ENCODE results near the gene ACCS. TPM values are rescaled to one million over a fixed set of nuclear protein-coding genes. Genes with fewer than 3 reads are reported as not detected.

Gene ACCS
- total and polyA plus RNA-seq, 2 donors from 2014 or later = 11.4 to 39.0 TPM

DNA sequence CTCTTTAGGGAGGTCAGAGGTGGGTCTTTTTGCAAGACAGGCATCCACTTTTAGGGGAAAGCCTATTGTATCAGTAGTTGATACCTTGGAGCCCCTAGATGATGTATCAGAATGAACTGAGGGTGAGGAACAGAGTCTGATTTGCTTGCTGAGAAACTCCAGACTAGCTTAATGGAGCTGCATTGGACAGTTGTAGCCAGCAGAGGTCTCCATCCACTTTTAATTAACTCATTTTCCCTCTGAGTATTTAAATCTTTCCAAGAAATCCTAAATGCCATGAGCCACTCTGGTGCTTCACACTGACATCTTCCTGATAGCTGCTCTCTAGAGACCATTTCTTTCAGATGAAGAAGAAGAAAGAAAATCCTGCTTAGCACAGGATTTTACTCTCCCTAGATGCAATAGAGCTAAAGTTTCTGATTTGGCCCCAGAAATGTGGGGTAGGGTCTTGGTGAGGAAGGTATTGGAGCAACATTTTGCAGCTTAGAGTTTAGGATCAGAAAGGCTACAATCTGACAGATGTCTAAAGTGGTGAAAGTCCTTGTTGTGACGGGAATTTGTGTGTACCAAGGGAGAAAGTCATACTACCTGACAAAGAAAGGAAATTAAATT, 67.4 kb downstream of the ACCS start:
- H3K36me3 ChIP-seq (ENCODE audit: control insufficient read depth in 2 of 3, insufficient read depth in 3 of 3, low read length in 3 of 3) = peaks cover 0 to 14% (median 6%) of the 10 kb centered on the region in 3 donors
- no peaks in the 10 kb centered on the region for H3K27me3 ChIP-seq (ENCODE audit: control insufficient read depth, insufficient read depth, low read length)
- H3K4me1 ChIP-seq (ENCODE audit: control insufficient read depth in 2 of 3, insufficient read depth in 2 of 3, low read depth in 1 of 3, low read length in 3 of 3) = peaks cover 0 to 8% (median 7%) of the 10 kb centered on the region in 3 donors
- intact Hi-C loops (cut with DNase I) = no loop called here
- no peak overlapping the region for H3K4me3 ChIP-seq (ENCODE audit: low read length in 3 of 3)
- DNase-seq = peak in 3 of 5 donors; percentile 43 to 72 (median 70)
- H3K27ac ChIP-seq (ENCODE audit: low read depth in 2 of 2, low read length in 2 of 2) = no peak overlapping the region
- FAIRE-seq = no peak
- no peaks in the 10 kb centered on the region for H3K9me3 ChIP-seq (ENCODE audit: control insufficient read depth in 2 of 3, insufficient read depth in 1 of 3, low read length in 3 of 3)
- peak overlapping the region in 1 of 3 donors; percentile 14 for H3K9ac ChIP-seq (ENCODE audit: low read length in 3 of 3)
- TF ChIP-seq, protein P1, sequence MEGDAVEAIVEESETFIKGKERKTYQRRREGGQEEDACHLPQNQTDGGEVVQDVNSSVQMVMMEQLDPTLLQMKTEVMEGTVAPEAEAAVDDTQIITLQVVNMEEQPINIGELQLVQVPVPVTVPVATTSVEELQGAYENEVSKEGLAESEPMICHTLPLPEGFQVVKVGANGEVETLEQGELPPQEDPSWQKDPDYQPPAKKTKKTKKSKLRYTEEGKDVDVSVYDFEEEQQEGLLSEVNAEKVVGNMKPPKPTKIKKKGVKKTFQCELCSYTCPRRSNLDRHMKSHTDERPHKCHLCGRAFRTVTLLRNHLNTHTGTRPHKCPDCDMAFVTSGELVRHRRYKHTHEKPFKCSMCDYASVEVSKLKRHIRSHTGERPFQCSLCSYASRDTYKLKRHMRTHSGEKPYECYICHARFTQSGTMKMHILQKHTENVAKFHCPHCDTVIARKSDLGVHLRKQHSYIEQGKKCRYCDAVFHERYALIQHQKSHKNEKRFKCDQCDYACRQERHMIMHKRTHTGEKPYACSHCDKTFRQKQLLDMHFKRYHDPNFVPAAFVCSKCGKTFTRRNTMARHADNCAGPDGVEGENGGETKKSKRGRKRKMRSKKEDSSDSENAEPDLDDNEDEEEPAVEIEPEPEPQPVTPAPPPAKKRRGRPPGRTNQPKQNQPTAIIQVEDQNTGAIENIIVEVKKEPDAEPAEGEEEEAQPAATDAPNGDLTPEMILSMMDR (IDR thresholded peaks at IDR 0.05; ENCODE audit: borderline replicate concordance, extremely low read depth, insufficient read depth) = peak; percentile 58

Other genes with a start within 250 kb of the ACCS start
- gene ALKBH3, start 185.4 kb upstream of the ACCS start, total RNA-seq = 49.0 TPM
- 23.8 TPM for gene ALKBH3, start 185.4 kb upstream of the ACCS start, polyA plus RNA-seq (ENCODE audit: insufficient read depth, low read depth, low replicate concordance)
- 153 TPM for gene C11orf96, start 123.6 kb upstream of the ACCS start, total RNA-seq
- gene C11orf96, start 123.6 kb upstream of the ACCS start, polyA plus RNA-seq (ENCODE audit: insufficient read depth, low read depth, low replicate concordance) = 109 TPM
- gene ACCSL, start 18.3 kb upstream of the ACCS start, total RNA-seq = not detected
- not detected for gene ACCSL, start 18.3 kb upstream of the ACCS start, polyA plus RNA-seq (ENCODE audit: insufficient read depth, low read depth, low replicate concordance)
- gene EXT2, start 29.4 kb downstream of the ACCS start, total RNA-seq = 54.1 TPM
- 29.8 TPM for gene EXT2, start 29.4 kb downstream of the ACCS start, polyA plus RNA-seq (ENCODE audit: insufficient read depth, low read depth, low replicate concordance)
- gene ALX4, start 243.9 kb downstream of the ACCS start, total RNA-seq = 0.16 TPM
- gene ALX4, start 243.9 kb downstream of the ACCS start, polyA plus RNA-seq (ENCODE audit: insufficient read depth, low read depth, low replicate concordance) = 0.09 TPM

Measured in kidney (tissue), 14 donors.